Brain microvascular endothelial cell (primary cell): Measurements from ENCODE around the gene CCDC102A.

Experiments used
- DNase-seq: peaks from one replicate; pipeline ENCODE4 v3.0.0-alpha.2; 2020
- H3K27ac ChIP-seq: fragments of 250-450 bp; sonication (Bioruptor Pico); 2 replicates; pipeline ENCODE4 v1.5.1; 2020; ENCODE audit warnings: mild to moderate bottlenecking, moderate library complexity
- H3K27me3 ChIP-seq: fragments of 250-450 bp; sonication (Bioruptor Pico); replicated peaks from 2 replicates; pipeline ENCODE4 v1.5.1; 2020; ENCODE audit warnings: mild to moderate bottlenecking
- H3K36me3 ChIP-seq: fragments of 250-450 bp; sonication (Bioruptor Pico); replicated peaks from 2 replicates; pipeline ENCODE4 v1.5.1; 2020; ENCODE audit warnings: mild to moderate bottlenecking
- H3K4me3 ChIP-seq: 2 replicates; pipeline ENCODE4 v1.5.1; 2011; ENCODE audit warnings: low read depth, mild to moderate bottlenecking, control low read depth, low read length, moderate library complexity
- CTCF ChIP-seq: IDR thresholded peaks from 2 replicates; pipeline ENCODE4 v1.5.1; 2011; ENCODE audit warnings: low read depth, mild to moderate bottlenecking, moderate library complexity, low read length, control low read depth, inconsistent platforms; ENCODE audit errors: missing control alignments
- in situ Hi-C: cut with HindIII; loops from 2 replicates; pipeline ENCODE4 v1.10.0; 2017; ENCODE audit warnings: low sequenced_read_pairs, low pct_ligation_motif_present

The CCDC102A gene

GRCh38 chr16:57507136-57508034 is 29.0 kb downstream of the CCDC102A start:
- Histone ChIP-seq H3K27ac (no peak overlapping the region), H3K36me3 (no peaks in the 10 kb centered on the region), H3K27me3 (no peaks in the 10 kb centered on the region), H3K4me3 (no peak overlapping the region)
- in situ Hi-C loops: no loop called here
- TF ChIP-seq CTCF: no peak
- no peak for DNase-seq

GRCh38 chr16:57505169-57505568 is 31.2 kb downstream of the CCDC102A start:
- H3K27me3 ChIP-seq: no peaks in the 10 kb centered on the region
- in situ Hi-C loops: no loop called here
- TF ChIP-seq CTCF: no peak
- DNase-seq: no peak
- H3K27ac ChIP-seq: no peak overlapping the region
- H3K36me3 ChIP-seq: no peaks in the 10 kb centered on the region
- H3K4me3 ChIP-seq: no peak overlapping the region

GRCh38 chr16:57504491-57504890 is 31.9 kb downstream of the CCDC102A start:
- in situ Hi-C loops: no loop called here
- Histone ChIP-seq H3K36me3 (no peaks in the 10 kb centered on the region), H3K27ac (no peak overlapping the region), H3K27me3 (no peaks in the 10 kb centered on the region), H3K4me3 (no peak overlapping the region)
- no peak for DNase-seq
- TF ChIP-seq CTCF: no peak

GRCh38 chr16:57504001-57504400 is 32.4 kb downstream of the CCDC102A start:
- no peak for DNase-seq
- in situ Hi-C loops: no loop called here
- Histone ChIP-seq H3K4me3 (no peak overlapping the region), H3K27ac (no peak overlapping the region), H3K36me3 (no peaks in the 10 kb centered on the region), H3K27me3 (no peaks in the 10 kb centered on the region)
- TF ChIP-seq CTCF: no peak

GRCh38 chr16:57503366-57503765 is 33.0 kb downstream of the CCDC102A start:
- H3K4me3 ChIP-seq: no peak overlapping the region
- no peak for DNase-seq
- no peaks in the 10 kb centered on the region for H3K36me3 ChIP-seq
- no peak overlapping the region for H3K27ac ChIP-seq
- no peaks in the 10 kb centered on the region for H3K27me3 ChIP-seq
- no peak for TF ChIP-seq CTCF
- in situ Hi-C loops: no loop called here
